OCI-LY1 (cell line): Measurements from ENCODE around the gene TCEAL9.
"Not testable (repeated sequence)": the region's sequence is repeated elsewhere in the genome, so short reads cannot be mapped to it uniquely, and the experiment has no call there.

Source experiments
- H2AFZ ChIP-seq: fragments of 200-600 bp; sonication (generic), shearing (Covaris generic); 2 replicates; pipeline ENCODE4 v1.6.0; 2014; ENCODE audit warnings: antibody characterized with exemption, mild to moderate bottlenecking, low read length
- H3F3A ChIP-seq: fragments of 200-600 bp; sonication (generic), shearing (Covaris generic); 2 replicates; pipeline ENCODE4 v1.6.0; 2014; ENCODE audit warnings: mild to moderate bottlenecking, antibody characterized with exemption, low read length, moderate library complexity; ENCODE audit not compliant: insufficient read depth
- H3K27ac ChIP-seq: fragments of 200-600 bp; sonication (generic); 2 replicates; pipeline ENCODE4 v1.5.1; 2014; ENCODE audit warnings: low read length, mixed run types, mild to moderate bottlenecking, low read depth; ENCODE audit not compliant: poor library complexity, severe bottlenecking
- H3K27me3 ChIP-seq: fragments of 200-600 bp; sonication (generic); 2 replicates; pipeline ENCODE4 v1.6.0; 2014; ENCODE audit warnings: antibody characterized with exemption, mild to moderate bottlenecking, low read length, moderate library complexity; ENCODE audit not compliant: insufficient read depth
- H3K36me3 ChIP-seq: fragments of 200-600 bp; sonication (generic); 2 replicates; pipeline ENCODE4 v1.6.1; 2014; ENCODE audit warnings: mild to moderate bottlenecking, antibody characterized with exemption, low read length, moderate library complexity, mixed read lengths; ENCODE audit not compliant: insufficient read depth
- H3K4me1 ChIP-seq: fragments of 200-600 bp; sonication (generic); 2 replicates; pipeline ENCODE4 v1.5.1; 2014; ENCODE audit warnings: mild to moderate bottlenecking, low read length, moderate library complexity; ENCODE audit not compliant: insufficient read depth, severe bottlenecking
- H3K4me2 ChIP-seq: fragments of 200-600 bp; sonication (generic), shearing (Covaris generic); 2 replicates; pipeline ENCODE4 v1.6.1; 2014; ENCODE audit warnings: low read length
- H3K4me3 ChIP-seq: fragments of 200-600 bp; sonication (generic); 2 replicates; pipeline ENCODE4 v1.5.1; 2014; ENCODE audit warnings: low read length, low read depth, mild to moderate bottlenecking, mixed read lengths; ENCODE audit not compliant: poor library complexity, severe bottlenecking
- H3K79me2 ChIP-seq: fragments of 200-600 bp; shearing (Covaris generic); 2 replicates; pipeline ENCODE4 v1.6.1; 2016; ENCODE audit warnings: mixed run types, low read length, mixed read lengths; ENCODE audit not compliant: insufficient read depth
- H3K9ac ChIP-seq: fragments of 200-600 bp; sonication (generic), shearing (Covaris generic); 2 replicates; pipeline ENCODE4 v1.6.1; 2014; ENCODE audit warnings: mild to moderate bottlenecking, low read length, mixed read lengths
- H3K9me2 ChIP-seq: fragments of 200-600 bp; sonication (generic), shearing (Covaris generic); 2 replicates; pipeline ENCODE4 v1.6.1; 2014; ENCODE audit warnings: low read depth, mild to moderate bottlenecking, low read length, mixed read lengths
- H3K9me3 ChIP-seq: fragments of 200-600 bp; shearing (Covaris generic); 2 replicates; pipeline ENCODE4 v1.6.1; 2014; ENCODE audit warnings: low read length, mixed read lengths
- H4K20me1 ChIP-seq: fragments of 200-600 bp; sonication (generic), shearing (Covaris generic); 2 replicates; pipeline ENCODE4 v1.6.0; 2016; ENCODE audit warnings: mild to moderate bottlenecking, low read length; ENCODE audit not compliant: insufficient read depth
- EZH2 ChIP-seq: fragments of 200-600 bp; sonication (generic), shearing (Covaris generic); IDR thresholded peaks from 2 replicates; pipeline ENCODE4 v1.8.0; 2017; ENCODE audit warnings: borderline replicate concordance, mixed run types, mild to moderate bottlenecking, antibody characterized with exemption, low read length, moderate library complexity, mixed read lengths
- TF ChIP-seq, protein P1 (sequence below): fragments of 200-600 bp; sonication (generic), shearing (Covaris generic); IDR thresholded peaks from 2 replicates; pipeline ENCODE4 v1.5.1; 2017; ENCODE audit warnings: mild to moderate bottlenecking, antibody characterized with exemption, low read length, moderate library complexity, mixed read lengths

The TCEAL9 gene

DNA sequence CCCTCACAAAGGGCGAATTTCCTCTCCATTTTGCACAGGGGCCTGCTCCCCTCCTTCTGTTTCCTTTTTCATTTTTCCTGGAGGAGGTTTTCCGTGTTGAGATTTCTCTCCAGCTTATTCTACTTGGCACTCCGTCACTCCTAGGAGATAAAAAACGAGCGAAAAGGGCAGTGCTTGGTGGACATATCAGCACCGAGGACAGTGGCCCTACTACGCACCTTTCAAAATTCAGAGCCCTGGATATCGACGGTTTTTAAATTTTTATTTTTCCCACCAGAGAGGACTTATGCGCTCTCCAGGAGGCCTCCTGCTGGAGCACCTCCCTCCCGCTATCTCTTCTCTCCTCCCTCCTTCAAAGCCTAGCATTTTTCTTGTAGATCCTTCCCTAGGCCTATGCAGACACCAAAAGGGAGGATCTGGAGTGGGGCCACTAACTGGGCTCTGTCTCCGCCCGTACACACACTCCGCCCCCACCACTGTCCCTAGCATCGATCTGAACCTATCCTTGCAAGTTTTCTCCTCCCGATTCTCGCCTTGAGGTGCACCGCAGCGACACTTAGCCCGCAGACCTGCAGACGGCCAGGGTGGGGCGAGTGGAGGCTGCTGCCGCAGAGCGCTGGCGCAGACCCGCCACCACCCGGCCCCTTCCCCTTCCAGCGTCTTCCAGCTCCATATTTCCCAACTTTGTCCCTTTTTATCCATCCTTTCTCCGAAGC, 8.5 kb upstream of the TCEAL9 start:
- H3K27me3 ChIP-seq, result no peaks in the 10 kb centered on the region
- H3K4me1 ChIP-seq, result no peaks in the 10 kb centered on the region
- no peaks in the 10 kb centered on the region for H3F3A ChIP-seq
- H3K9me3 ChIP-seq, result no peaks in the 10 kb centered on the region
- no peak overlapping the region for H3K4me3 ChIP-seq
- no peak for TF ChIP-seq EZH2
- TF ChIP-seq, protein P1, sequence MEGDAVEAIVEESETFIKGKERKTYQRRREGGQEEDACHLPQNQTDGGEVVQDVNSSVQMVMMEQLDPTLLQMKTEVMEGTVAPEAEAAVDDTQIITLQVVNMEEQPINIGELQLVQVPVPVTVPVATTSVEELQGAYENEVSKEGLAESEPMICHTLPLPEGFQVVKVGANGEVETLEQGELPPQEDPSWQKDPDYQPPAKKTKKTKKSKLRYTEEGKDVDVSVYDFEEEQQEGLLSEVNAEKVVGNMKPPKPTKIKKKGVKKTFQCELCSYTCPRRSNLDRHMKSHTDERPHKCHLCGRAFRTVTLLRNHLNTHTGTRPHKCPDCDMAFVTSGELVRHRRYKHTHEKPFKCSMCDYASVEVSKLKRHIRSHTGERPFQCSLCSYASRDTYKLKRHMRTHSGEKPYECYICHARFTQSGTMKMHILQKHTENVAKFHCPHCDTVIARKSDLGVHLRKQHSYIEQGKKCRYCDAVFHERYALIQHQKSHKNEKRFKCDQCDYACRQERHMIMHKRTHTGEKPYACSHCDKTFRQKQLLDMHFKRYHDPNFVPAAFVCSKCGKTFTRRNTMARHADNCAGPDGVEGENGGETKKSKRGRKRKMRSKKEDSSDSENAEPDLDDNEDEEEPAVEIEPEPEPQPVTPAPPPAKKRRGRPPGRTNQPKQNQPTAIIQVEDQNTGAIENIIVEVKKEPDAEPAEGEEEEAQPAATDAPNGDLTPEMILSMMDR, result no peak
- H3K9me2 ChIP-seq, result no peaks in the 10 kb centered on the region
- H2AFZ ChIP-seq, result no peak overlapping the region
- H4K20me1 ChIP-seq, result no peaks in the 10 kb centered on the region
- no peak overlapping the region for H3K27ac ChIP-seq
- no peaks in the 10 kb centered on the region for H3K79me2 ChIP-seq
- no peak overlapping the region for H3K4me2 ChIP-seq
- H3K36me3 ChIP-seq, result no peaks in the 10 kb centered on the region
- no peak overlapping the region for H3K9ac ChIP-seq

DNA sequence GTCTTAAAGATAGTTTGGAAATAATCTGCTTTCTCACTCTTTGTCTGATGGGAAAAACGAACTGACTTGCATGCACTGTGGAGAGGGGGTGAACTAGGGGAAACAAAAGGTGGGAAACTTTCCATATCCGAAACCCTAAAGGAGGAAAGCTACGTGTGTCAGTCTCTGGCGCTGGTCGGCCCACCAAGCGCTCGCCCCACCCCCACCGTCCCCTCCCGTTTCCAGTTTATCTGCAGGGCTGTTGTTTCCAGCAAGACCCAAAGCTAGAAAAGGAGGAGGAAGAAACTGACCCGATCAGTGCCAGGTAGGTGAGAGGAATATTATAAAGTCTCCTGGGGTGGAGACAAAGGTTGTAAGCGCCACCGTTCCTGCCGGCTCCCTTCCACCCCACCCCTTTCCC, 552 bp downstream of the TCEAL9 start:
- Histone ChIP-seq H3K79me2 (no peaks in the 10 kb centered on the region), H3K36me3 (no peaks in the 10 kb centered on the region), H3K9me2 (no peaks in the 10 kb centered on the region), H3K9me3 (no peaks in the 10 kb centered on the region), H3K9ac (no peak overlapping the region), H4K20me1 (no peaks in the 10 kb centered on the region), H3K27me3 (no peaks in the 10 kb centered on the region), H3K4me3 (peak overlapping the region; percentile 33), H3K27ac (no peak overlapping the region), H3K4me1 (no peaks in the 10 kb centered on the region), H2AFZ (no peak overlapping the region), H3F3A (no peaks in the 10 kb centered on the region), H3K4me2 (peak overlapping the region; percentile 36; the same call in 1 of the 2 replicates)
- TF ChIP-seq, protein P1, result no peak
- no peak for TF ChIP-seq EZH2

DNA sequence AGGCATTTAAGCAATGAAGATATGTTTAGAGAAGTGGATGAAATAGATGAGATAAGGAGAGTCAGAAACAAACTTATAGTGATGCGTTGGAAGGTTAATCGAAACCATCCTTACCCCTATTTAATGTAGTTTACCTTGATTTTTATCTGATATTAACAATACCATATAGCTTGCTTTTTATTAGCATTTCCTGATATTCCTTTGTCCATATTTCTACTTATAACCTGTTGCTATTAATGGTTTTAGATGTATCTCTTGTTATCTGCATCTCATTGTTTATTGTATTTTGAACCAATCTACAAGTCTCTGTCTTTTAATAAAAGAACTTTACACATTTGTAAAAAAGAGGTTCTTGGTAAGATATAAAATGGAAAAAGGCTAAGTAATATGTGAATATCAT, 1.6 kb downstream of the TCEAL9 start:
- H3K27ac ChIP-seq, result no peak overlapping the region
- no peaks in the 10 kb centered on the region for H3K36me3 ChIP-seq
- TF ChIP-seq, protein P1, result no peak
- TF ChIP-seq EZH2, result no peak
- H3K4me2 ChIP-seq, result no peak overlapping the region
- no peak overlapping the region for H2AFZ ChIP-seq
- no peaks in the 10 kb centered on the region for H4K20me1 ChIP-seq
- no peak overlapping the region for H3K4me3 ChIP-seq
- H3K27me3 ChIP-seq, result no peaks in the 10 kb centered on the region
- no peaks in the 10 kb centered on the region for H3K79me2 ChIP-seq
- H3K9me3 ChIP-seq, result no peaks in the 10 kb centered on the region
- no peaks in the 10 kb centered on the region for H3F3A ChIP-seq
- H3K4me1 ChIP-seq, result no peaks in the 10 kb centered on the region
- H3K9me2 ChIP-seq, result no peaks in the 10 kb centered on the region
- H3K9ac ChIP-seq, result no peak overlapping the region

DNA sequence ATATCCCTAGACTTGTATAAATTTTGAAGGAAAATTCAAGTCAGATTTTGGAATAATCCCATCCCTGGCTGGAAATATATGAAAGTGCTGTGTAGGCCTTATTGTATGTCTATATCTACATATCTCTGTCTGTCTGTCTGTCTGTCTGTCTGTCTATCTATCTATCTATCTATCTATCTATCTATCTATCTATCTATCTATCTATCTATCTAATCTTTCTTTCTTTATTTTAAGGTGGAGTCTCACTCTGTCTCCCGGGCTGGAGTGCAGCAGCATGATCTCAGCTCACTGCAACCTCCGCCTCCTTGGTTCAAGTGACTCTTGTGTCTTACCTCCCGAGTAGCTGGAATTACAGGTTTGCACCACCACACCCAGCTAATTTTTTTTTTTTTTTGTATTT, 3.3 kb downstream of the TCEAL9 start:
- H3K79me2 ChIP-seq, H3K9me2 ChIP-seq, H3K36me3 ChIP-seq, H3K27ac ChIP-seq, H3K4me3 ChIP-seq, H4K20me1 ChIP-seq, H3K9me3 ChIP-seq, H3F3A ChIP-seq, H2AFZ ChIP-seq, H3K4me2 ChIP-seq, H3K4me1 ChIP-seq, H3K9ac ChIP-seq, H3K27me3 ChIP-seq: not testable (repeated sequence)
